DOHH2 (cell line): ENCODE results near the gene CARMIL1.

Source experiments
- CTCF ChIP-seq: fragments of 200-600 bp; sonication (generic); IDR thresholded peaks from one replicate; pipeline ENCODE4 v1.5.1; 2014; ENCODE audit warnings: antibody characterized with exemption, mild to moderate bottlenecking, low read depth, low read length; ENCODE audit not compliant: poor library complexity, severe bottlenecking
- EZH2phosphoT487 ChIP-seq: fragments of 200-600 bp; sonication (generic); IDR thresholded peaks from 2 replicates; pipeline ENCODE4 v1.6.1; 2017; ENCODE audit warnings: borderline replicate concordance, mild to moderate bottlenecking, antibody characterized with exemption, low read length, moderate library complexity, mixed read lengths

GRCh38 chr6:25296217-25296905 lies 17.2 kb downstream of the CARMIL1 start:
- TF ChIP-seq CTCF (no peak), EZH2phosphoT487 (no peak)
